Adrenal gland (tissue), 12 donors: ENCODE measurements around the gene PARVA. TPM values are rescaled to one million over a fixed set of nuclear protein-coding genes. Genes with fewer than 3 reads are reported as not detected.

Experiments
- DNase-seq, 7 donors: peaks; one replicate each; pipeline ENCODE4 v3.0.0-alpha.2; 2019 to 2020
- H3K27ac ChIP-seq, 5 donors: fragments of 200-600 bp; sonication (generic) in 4 of 5; 1 replicate in 3 of 5; 2 replicates in 2 of 5; pipeline versions ENCODE4 v1.5.1 to v1.8.0; 2016 to 2020; ENCODE audit warnings: mild to moderate bottlenecking in 1 of 5
- H3K27me3 ChIP-seq: fragments of 200-600 bp; 2 replicates; pipeline ENCODE4 v1.8.0; 2021
- H3K36me3 ChIP-seq, 2 donors: fragments of 200-600 bp; replicated peaks in 1 of 2; 1 replicate in 1 of 2; 2 replicates in 1 of 2; pipeline versions ENCODE4 v1.5.1 to v1.8.0; 2018 to 2022
- H3K4me1 ChIP-seq, 2 donors: fragments of 200-600 bp; replicated peaks in 1 of 2; 1 replicate in 1 of 2; 2 replicates in 1 of 2; pipeline versions ENCODE4 v1.5.1 to v1.8.0; 2018 to 2021
- H3K4me3 ChIP-seq, 4 donors: fragments of 200-600 bp; sonication (generic) in 3 of 4; one replicate each; pipeline ENCODE4 v1.5.1; 2016 to 2018
- H3K9me3 ChIP-seq, 3 donors: fragments of 200-600 bp; sonication (generic) in 1 of 3; replicated peaks in 1 of 3; 1 replicate in 2 of 3; 2 replicates in 1 of 3; pipeline versions ENCODE4 v1.5.1 to v1.8.0; 2016 to 2021
- CTCF ChIP-seq, 6 experiments: fragments of 450-650 bp in 4 of 6; fragments of 200-600 bp in 2 of 6; sonication (generic) in 1 of 6; IDR thresholded peaks; 1 replicate in 5 of 6; 2 replicates in 1 of 6; pipeline versions ENCODE4 v1.5.1 to v1.8.0; 2016 to 2021; ENCODE audit warnings: antibody characterized with exemption in 6 of 6, mild to moderate bottlenecking in 2 of 6, moderate library complexity in 1 of 6
- POLR2A ChIP-seq, 2 donors: fragments of 450-650 bp; IDR thresholded peaks; one replicate each; pipeline ENCODE4 v1.6.1; 2017; ENCODE audit warnings: antibody characterized with exemption in 2 of 2, mild to moderate bottlenecking in 2 of 2, moderate library complexity in 1 of 2
- WGBS, 4 donors: extraction: QIAGEN DNeasy Blood & Tissue Kit in 2 of 4; methylation state at CpG; one replicate each; pipeline versions ENCODE4 v1.1.5 to v1.1.7; 2013 to 2017; 5-methylcytosine and 5-hydroxymethylcytosine counted together
- intact Hi-C, 2 donors: fragments of 100-400 bp; cut with DNase I; formaldehyde crosslinking; loops; one replicate each; pipeline versions ENCODE4 v1.14.1 to v1.15.0; 2022 to 2023
- polyA plus RNA-seq, 3 donors: library from polyadenylated mRNA; stranded (reverse); fragments of 200-250 nt in 2 of 3; fragments of 350-450 nt in 1 of 3; fragmentation: Illumina TruSeq in 1 of 3; extraction: RNeasy Lipid Tissue Mini Kit (QIAGEN cat#74804) in 1 of 3; gene quantifications; one replicate each; pipeline ENCODE4 v1.2.3, GENCODE V29; 2013 to 2014
- total RNA-seq, 9 donors: library from RNA; depleted of rRNA in 4 of 9; stranded (reverse); fragments of >200 nt in 4 of 9; fragments of 120-200 nt in 1 of 9; fragmentation: NEBNext Ultra II Directional in 1 of 9; extraction: Animal tissue kit (Norgen Biotek cat#: 25700) in 1 of 9; gene quantifications; one replicate each; pipeline versions ENCODE4 v1.1.0 to v1.2.4, GENCODE V29; 2013 to 2023
- donor health status: healthy with polysubstance abuse.
- donor health status: Bipolar disorder and iron deficiency.
- donor health status: DM: yes; HTN: yes; CAD: no.
- donor health status: DM: no; HTN: no; CAD: no.
- donor health status: DM: no; HTN: no; CAD: no.
- donor health status: DM: yes; HTN: yes; CAD: no.

PARVA gene
- total and polyA plus RNA-seq, 12 donors: 13.0 to 58.9 (median 31.4) TPM

GRCh38 chr11:12395333-12395732 lies 18.0 kb downstream of the PARVA start:
- WGBS, 4 donors: 85 to 96% (median 93%) methylated on average over 5 to 9 of the region's 9 CpGs
- intact Hi-C loops: no loop called here

DNA sequence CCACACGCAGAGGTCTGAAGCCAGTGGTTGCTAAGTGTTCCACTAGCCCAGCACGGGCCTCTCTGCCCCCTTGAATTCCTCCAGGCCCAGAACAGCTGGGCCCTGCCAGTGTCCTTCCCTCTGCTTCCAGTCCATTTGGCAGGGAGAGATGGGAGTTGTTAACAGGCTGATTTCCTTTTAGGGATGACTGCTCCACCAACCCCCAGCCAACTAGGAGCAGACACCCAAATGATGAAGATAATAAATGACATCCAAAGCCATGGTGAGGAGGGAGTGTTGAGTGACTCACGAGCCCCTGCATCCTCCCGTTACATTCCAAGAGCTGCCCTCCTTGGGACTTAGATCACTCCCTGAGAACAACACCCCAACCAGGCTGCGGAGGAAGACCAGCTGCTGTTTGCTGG lies 20.6 kb downstream of the PARVA start:
- intact Hi-C loops: no loop called here
- H3K9me3 ChIP-seq: no peaks in the 10 kb centered on the region
- 44 to 62% (median 53%) methylated on average over 2 to 5 of the region's 5 CpGs for WGBS, 4 donors
- H3K27me3 ChIP-seq: no peaks in the 10 kb centered on the region
- no peak for TF ChIP-seq POLR2A (IDR thresholded peaks at IDR 0.05)
- TF ChIP-seq CTCF (IDR thresholded peaks at IDR 0.05): no peak
- H3K4me1 ChIP-seq: peaks cover 0 to 8% of the 10 kb centered on the region in 2 donors
- peak overlapping the region in 2 of 5 donors; percentile 22 to 69 for H3K27ac ChIP-seq
- H3K36me3 ChIP-seq: no peaks in the 10 kb centered on the region
- DNase-seq: peak in 6 of 7 donors; percentile 23 to 72 (median 40)
- no peak overlapping the region for H3K4me3 ChIP-seq

More at GRCh38 chr11:12395333-12395732, 18.0 kb downstream of the PARVA start:
- Histone ChIP-seq H3K36me3 (no peaks in the 10 kb centered on the region), H3K4me1 (peaks cover 0 to 21% of the 10 kb centered on the region in 2 donors), H3K27ac (no peak overlapping the region), H3K27me3 (no peaks in the 10 kb centered on the region), H3K9me3 (no peaks in the 10 kb centered on the region), H3K4me3 (no peak overlapping the region)
- TF ChIP-seq CTCF (IDR thresholded peaks at IDR 0.05): no peak
- no peak for TF ChIP-seq POLR2A (IDR thresholded peaks at IDR 0.05)
- no peak for DNase-seq

DNA sequence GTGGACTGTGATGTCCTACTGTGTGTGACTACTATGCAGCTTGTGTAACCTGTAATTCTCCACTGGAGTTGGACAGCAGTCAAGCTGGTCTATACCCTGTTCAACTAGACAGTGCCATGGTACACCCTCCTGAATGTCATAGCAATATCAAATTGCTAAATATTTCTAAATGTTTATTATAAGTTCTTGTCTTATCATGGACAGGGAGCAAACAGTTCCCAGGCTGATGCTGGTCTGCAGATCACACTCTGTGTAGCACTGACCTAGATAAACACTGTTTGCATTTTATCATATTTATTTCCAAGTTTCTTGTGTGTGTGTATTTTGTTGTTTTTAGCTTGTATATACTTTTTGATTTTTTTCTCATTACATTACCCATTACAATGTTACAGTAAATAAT lies 22.0 kb downstream of the PARVA start:
- Histone ChIP-seq H3K4me1 (peaks cover 0 to 8% of the 10 kb centered on the region in 2 donors), H3K9me3 (no peaks in the 10 kb centered on the region), H3K27me3 (no peaks in the 10 kb centered on the region), H3K4me3 (no peak overlapping the region), H3K36me3 (no peaks in the 10 kb centered on the region), H3K27ac (no peak overlapping the region)
- TF ChIP-seq POLR2A (IDR thresholded peaks at IDR 0.05) (no peak), CTCF (IDR thresholded peaks at IDR 0.05) (no peak)
- DNase-seq: no peak
- intact Hi-C loops: no loop called here

- WGBS, 4 donors: 83 to 93% (median 90%) methylated on average over 4 of the region's 4 CpGs
These were observed 24.7 kb downstream of the PARVA start for GRCh38 chr11:12402025-12402424.

More at GRCh38 chr11:12402025-12402424, 24.7 kb downstream of the PARVA start:
- Histone ChIP-seq H3K9me3 (no peaks in the 10 kb centered on the region), H3K27ac (no peak overlapping the region), H3K4me3 (no peak overlapping the region), H3K36me3 (no peaks in the 10 kb centered on the region), H3K4me1 (peaks cover 0 to 8% of the 10 kb centered on the region in 2 donors), H3K27me3 (no peaks in the 10 kb centered on the region)
- intact Hi-C loops: no loop called here
- no peak for DNase-seq
- TF ChIP-seq POLR2A (IDR thresholded peaks at IDR 0.05) (no peak), CTCF (IDR thresholded peaks at IDR 0.05) (no peak)
